Stimulated activated CD4-positive, alpha-beta T cell treated with anti-CD3 and anti-CD28 coated beads, Interleukin-1b, Interleukin-23, amount 100 ng/mL, for 1 hour (primary cell): ENCODE data around the gene MEX3C.

Source experiments
- DNase-seq, 2 donors: peaks; one replicate each; pipeline ENCODE4 v3.0.0-alpha.2; 2020; ENCODE audit warnings: low read depth in 2 of 2

MEX3C gene

GRCh38 chr18:51197661-51198424, at the start of gene MEX3C:
MEX3C (minus strand) TSS chr18:51197681; CDS start chr18:51197320, 361 bp downstream.
- DNase-seq, result peak; percentile 96 to 99

- no peak for DNase-seq
Observed at GRCh38 chr18:51241226-51241625, 43.7 kb upstream of the MEX3C start.

DNA sequence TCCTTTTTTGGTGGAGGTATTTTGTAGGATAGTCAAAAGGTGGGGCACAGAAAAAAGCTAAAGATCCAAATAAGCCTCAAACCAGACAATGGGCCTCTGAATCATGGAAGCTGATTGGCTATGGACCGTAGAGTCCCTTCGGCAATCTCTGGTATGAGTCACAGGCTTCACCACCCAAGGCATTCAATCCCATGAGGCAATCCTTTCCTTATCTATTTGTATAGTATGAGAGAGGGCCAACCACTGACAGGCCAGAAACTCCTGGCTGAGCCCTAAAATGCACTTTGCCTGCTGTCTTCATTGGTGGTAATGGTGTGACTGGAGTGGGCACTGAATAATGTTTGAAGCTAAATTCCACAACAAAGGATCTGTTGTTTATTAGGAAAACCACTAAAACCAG, 38.7 kb upstream of the MEX3C start:
- no peak for DNase-seq

GRCh38 chr18:51235009-51235789, 37.7 kb upstream of the MEX3C start:
- DNase-seq, result no peak

DNA sequence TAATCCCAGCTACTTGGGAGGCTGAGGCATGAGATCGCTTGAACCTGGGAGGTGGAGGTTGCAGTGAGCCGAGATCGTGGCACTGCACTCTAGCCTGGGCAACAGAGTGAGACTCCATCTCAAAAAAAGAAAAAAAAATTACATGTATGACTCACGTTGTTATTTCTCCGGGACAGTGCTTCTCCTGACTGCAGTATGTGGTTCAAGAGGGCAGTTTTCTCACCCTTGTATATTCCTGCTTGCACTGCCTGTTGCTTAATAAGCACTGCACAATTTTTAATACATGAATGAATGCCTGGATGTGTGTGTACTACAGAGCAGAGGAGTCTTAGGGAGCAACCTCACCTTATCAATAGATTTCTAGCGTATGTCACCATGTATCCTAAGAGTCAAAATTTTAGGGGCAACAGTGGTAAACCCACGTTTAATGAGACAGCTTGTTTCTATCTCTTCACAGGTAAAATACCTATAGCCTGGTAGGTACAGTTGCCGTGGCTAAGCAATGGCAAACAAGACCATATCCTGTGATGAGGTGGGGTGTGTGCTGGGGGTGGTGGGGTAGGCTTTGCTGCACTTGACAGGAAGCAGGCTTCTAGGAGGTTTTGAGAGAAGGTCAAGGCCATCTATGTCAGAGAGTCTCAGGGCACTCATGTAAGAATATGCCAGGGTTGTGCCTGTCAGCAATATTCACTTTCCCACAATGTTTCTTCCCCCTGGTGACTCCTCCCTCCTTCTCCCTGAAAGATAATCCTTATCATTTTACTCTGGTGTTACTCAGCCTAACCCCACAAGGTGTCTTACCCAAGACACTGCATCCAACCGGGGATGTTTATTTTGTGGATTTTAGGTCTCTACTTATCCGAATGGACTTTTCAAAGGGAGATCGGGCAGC, 36.9 kb upstream of the MEX3C start:
- no peak for DNase-seq

GRCh38 chr18:51229328-51229727, 31.8 kb upstream of the MEX3C start:
- DNase-seq, result no peak

DNA sequence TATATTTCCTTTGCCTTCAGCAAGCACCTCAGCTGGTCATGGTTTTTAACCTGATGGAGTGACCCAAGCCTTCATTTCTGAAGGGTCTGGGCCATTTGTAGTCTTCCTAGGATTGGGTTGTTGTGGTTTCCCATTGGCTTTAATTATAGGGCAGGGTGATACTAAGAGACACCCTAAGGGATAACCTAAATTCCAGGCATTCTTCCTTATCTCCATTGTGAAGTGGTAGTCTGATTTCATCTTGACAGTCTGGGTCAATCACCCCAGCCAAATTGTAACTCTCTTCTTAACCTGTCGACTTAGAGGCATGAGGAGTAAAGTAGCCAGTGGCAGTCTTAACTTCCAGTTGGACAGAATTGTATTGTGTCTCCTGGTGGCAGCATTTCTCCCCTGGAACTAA, 30.2 kb upstream of the MEX3C start:
- DNase-seq, result no peak

DNA sequence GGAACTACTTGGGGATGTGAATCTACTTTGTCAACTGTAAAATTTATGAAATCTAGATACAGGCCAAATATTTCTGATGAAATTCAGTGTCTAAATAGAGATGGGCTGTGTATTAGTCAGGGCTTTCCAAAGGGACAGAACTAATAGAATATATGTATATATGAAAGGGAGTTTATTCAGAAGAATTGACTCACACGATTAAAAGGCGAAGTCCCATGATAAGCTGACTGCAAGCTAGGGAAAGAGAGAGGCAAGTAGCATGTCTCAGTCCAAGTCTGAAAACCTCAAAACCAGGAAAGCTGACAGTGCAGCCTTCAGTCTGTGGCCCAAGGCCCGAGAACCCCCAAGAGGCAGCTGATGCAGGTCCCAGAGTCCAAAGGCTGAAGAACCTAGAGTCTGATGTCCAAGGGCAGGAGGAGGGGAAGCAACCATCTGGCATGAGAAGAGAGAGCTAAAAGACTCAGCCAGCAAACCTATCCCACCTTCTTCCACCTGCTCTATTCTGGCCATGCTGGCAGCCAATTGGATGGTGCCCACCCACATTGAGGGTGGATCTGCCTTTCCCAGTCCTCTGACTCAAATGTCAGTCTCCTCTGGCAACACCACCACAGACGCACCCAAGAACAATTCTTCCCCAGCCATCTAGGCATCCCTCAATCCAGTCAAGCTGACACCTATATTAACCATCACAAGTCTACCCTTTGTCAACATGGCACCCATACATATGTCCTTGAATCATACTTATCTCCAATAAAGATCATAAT, 29.3 kb upstream of the MEX3C start:
- DNase-seq, result no peak

DNA sequence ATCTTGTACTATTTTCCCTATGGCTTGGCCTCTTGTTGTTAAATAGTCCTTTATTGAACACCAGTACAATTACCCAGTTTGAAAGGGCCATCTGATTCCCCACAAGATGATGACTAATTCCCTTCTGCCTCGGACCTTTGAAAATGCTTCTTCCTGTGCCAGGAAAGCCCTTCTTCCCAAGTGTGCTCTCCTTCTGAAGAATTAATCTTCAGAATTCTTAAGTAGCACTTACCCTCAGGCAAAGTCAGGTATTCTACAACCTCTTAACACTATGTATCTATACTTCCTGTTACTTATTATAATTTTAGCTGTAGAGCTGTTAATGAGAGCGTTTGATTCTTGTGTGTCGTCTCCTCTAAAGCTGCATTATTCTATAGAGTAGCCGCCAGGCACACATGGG, 28.6 kb upstream of the MEX3C start:
- no peak for DNase-seq

GRCh38 chr18:51212606-51213005, 15.1 kb upstream of the MEX3C start:
- no peak for DNase-seq

GRCh38 chr18:51211552-51211951, 14.1 kb upstream of the MEX3C start:
- DNase-seq, result no peak

GRCh38 chr18:51196811-51197660, 445 bp downstream of the MEX3C start:
- DNase-seq, result no peak

DNA sequence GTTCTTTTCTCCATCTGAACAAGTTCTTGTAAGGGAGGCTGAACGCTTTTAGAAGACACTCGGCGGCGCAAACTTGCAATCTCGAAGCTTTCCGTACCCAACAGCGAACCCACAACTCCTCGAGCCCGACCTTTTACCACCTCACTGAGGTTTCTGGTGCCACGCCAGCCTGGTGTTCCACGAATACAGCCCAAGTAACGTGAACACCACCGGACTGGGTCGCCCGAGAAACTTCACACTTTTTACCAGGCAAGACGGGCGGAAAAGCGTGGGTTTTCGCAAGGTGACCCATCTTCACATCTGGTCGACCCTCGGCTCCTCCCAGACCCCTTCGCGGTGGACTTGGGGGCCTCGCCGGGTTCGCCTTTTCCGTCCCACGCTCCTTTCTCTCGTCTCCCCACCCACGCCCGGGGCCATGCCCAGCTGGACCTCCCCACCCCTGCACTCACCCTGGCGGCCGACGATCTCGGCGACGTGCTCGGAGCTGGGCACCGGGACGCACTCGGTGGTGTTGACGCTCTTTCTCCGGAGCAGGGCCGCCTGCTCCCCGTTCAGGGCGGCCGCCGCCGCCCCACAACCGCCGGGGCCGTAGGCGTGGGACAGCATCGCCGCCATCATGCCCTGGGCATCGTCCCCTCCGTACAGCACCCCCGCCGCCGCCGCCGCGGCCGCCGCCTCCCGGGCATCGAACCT, 1.2 kb downstream of the MEX3C start:
- peak in 1 of 2 donors; percentile 17 for DNase-seq

GRCh38 chr18:51195451-51196117, 1.9 kb downstream of the MEX3C start:
- no peak for DNase-seq

DNA sequence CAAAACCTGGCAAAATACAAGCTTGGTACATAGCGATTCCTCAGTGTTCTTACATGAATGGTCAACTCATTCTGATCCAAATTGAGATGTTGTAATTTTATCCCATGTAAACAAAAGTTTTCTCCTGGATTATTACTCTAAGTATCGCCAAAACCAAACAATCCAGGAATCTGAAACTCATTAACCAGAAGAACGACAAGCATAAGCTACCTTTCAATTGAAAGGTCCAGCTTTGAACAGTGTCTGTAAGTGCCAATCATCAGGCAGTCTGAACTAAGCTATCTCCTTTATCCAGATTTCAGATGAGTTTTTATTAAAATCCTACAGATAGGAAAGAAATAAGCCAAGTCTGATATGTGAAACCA, 2.4 kb downstream of the MEX3C start:
- DNase-seq, result no peak

GRCh38 chr18:51194604-51195003, 2.9 kb downstream of the MEX3C start:
- DNase-seq, result no peak

GRCh38 chr18:51193621-51194287, 3.7 kb downstream of the MEX3C start:
- DNase-seq, result no peak

DNA sequence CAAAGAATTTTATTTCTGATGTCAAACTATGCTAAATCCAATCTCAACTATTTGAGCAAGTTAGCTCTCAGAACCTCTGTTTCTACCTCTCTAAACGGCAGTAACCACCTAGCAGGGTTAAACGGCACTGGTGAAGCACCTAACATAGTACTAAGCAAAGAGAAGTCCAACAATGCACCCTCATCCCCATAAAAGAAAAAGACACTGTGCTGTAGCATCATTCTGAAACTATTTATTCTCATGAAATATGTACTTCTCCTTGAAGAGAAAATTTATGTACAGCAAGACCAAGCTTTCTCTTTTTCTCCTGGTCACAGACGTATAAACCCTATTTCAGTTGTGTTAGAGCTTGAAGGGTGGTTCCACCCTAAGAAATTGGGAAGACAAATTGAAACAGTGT, 4.8 kb downstream of the MEX3C start:
- no peak for DNase-seq

GRCh38 chr18:51192026-51192425, 5.5 kb downstream of the MEX3C start:
- DNase-seq, result no peak
